ENCODE results near the gene NLRP9.

- TF ChIP-seq NR2C2 (CRISPR knock-in tag; IDR thresholded peaks at IDR 0.05; ENCODE audit: borderline replicate concordance) (no peak), POLR2A (IDR thresholded peaks at IDR 0.05; ENCODE audit: insufficient read depth in 1 of 2, low read depth in 2 of 2, low read length in 2 of 2) (no peak), SALL1 (CRISPR knock-in tag; IDR thresholded peaks at IDR 0.05) (no peak), THAP9 (CRISPR knock-in tag; IDR thresholded peaks at IDR 0.05; ENCODE audit: borderline replicate concordance) (no peak), ZNF589 (CRISPR knock-in tag; conservative IDR thresholded peaks at IDR 0.05) (no peak), EZH2 (conservative IDR thresholded peaks at IDR 0.05; ENCODE audit: low read depth, low read length) (no peak), ZNF619 (CRISPR knock-in tag; IDR thresholded peaks at IDR 0.05) (no peak), E2F5 (CRISPR knock-in tag; conservative IDR thresholded peaks at IDR 0.05) (no peak)
Measured at GRCh38 chr19:55781112-55781511, 42.9 kb upstream of the NLRP9 start.
